ENCODE data around the gene TRDMT1.

Gene TRDMT1

GRCh38 chr10:17154116-17154515 is 47.4 kb downstream of the TRDMT1 start:
- no peak for DNase-seq (ENCODE audit: low read depth)
- TF ChIP-seq CTCF (conservative IDR thresholded peaks at IDR 0.05; ENCODE audit: control insufficient read depth, insufficient read depth, low read depth, low read length), result no peak

GRCh38 chr10:17153321-17153720 is 48.2 kb downstream of the TRDMT1 start:
- no peak for TF ChIP-seq CTCF (conservative IDR thresholded peaks at IDR 0.05; ENCODE audit: control insufficient read depth, insufficient read depth, low read depth, low read length)
- H3K4me3 ChIP-seq (ENCODE audit: control insufficient read depth, low read depth, low read length), result no peak overlapping the region
- no peak for DNase-seq (ENCODE audit: low read depth)

More at GRCh38 chr10:17154116-17154515, 47.4 kb downstream of the TRDMT1 start:
- H3K4me3 ChIP-seq (ENCODE audit: control insufficient read depth, low read depth, low read length), result no peak overlapping the region

GRCh38 chr10:17151716-17152115 is 49.8 kb downstream of the TRDMT1 start:
- DNase-seq (ENCODE audit: low read depth), result no peak
- no peak for TF ChIP-seq CTCF (conservative IDR thresholded peaks at IDR 0.05; ENCODE audit: control insufficient read depth, insufficient read depth, low read depth, low read length)
- no peak overlapping the region for H3K4me3 ChIP-seq (ENCODE audit: control insufficient read depth, low read depth, low read length)

- no peak for DNase-seq (ENCODE audit: low read depth)
- H3K4me3 ChIP-seq (ENCODE audit: control insufficient read depth, low read depth, low read length), result no peak overlapping the region
- TF ChIP-seq CTCF (conservative IDR thresholded peaks at IDR 0.05; ENCODE audit: control insufficient read depth, insufficient read depth, low read depth, low read length), result no peak
These were observed 53.5 kb downstream of the TRDMT1 start for GRCh38 chr10:17147884-17148489.

- no peak for TF ChIP-seq CTCF (conservative IDR thresholded peaks at IDR 0.05; ENCODE audit: control insufficient read depth, insufficient read depth, low read depth, low read length)
- H3K4me3 ChIP-seq (ENCODE audit: control insufficient read depth, low read depth, low read length), result no peak overlapping the region
- no peak for DNase-seq (ENCODE audit: low read depth)
These were observed 54.6 kb downstream of the TRDMT1 start for GRCh38 chr10:17146892-17147291.

GRCh38 chr10:17145239-17145638 is 56.2 kb downstream of the TRDMT1 start:
- TF ChIP-seq CTCF (conservative IDR thresholded peaks at IDR 0.05; ENCODE audit: control insufficient read depth, insufficient read depth, low read depth, low read length), result no peak
- no peak overlapping the region for H3K4me3 ChIP-seq (ENCODE audit: control insufficient read depth, low read depth, low read length)
- DNase-seq (ENCODE audit: low read depth), result no peak

GRCh38 chr10:17144757-17145156 is 56.7 kb downstream of the TRDMT1 start:
- TF ChIP-seq CTCF (conservative IDR thresholded peaks at IDR 0.05; ENCODE audit: control insufficient read depth, insufficient read depth, low read depth, low read length), result no peak
- no peak overlapping the region for H3K4me3 ChIP-seq (ENCODE audit: control insufficient read depth, low read depth, low read length)
- peak; percentile 68 for DNase-seq (ENCODE audit: low read depth)
